ENCODE measurements around the gene XPO4.

DNA sequence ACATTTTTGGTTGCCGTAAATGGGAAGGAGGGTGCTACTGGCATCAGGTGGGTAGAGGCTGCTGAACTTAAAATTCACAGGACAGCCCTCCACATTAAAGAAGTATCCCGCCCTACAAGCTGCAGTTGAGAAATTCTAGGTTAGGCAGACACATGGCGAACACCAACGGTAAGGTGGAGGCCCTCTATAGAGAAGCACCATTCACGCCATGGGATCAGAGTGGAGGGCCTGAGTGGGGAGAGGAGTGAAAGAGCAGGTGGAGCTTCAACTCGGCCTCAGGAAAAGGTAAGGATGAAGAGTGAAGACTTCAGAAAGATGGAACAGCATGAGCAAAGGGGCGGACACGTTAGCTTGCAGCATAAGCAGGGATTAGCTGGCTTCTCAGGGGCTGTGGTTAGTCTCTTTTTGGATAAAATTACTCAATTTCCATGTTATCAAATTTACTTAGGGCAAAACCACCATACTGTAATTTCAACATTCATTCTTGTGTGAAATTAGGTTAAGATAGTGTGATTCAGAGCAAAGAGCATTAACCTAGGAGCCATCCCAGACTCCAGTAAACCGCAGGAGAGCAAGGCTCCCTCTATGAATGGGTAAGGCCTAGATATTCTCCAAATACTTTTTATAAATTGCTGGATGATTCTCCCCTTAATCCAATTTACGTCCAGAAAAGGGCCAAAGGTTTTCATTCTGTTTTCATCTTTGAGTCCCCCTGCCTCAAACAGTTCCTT lies 130.0 kb downstream of the XPO4 start:
- TF ChIP-seq, protein P1, sequence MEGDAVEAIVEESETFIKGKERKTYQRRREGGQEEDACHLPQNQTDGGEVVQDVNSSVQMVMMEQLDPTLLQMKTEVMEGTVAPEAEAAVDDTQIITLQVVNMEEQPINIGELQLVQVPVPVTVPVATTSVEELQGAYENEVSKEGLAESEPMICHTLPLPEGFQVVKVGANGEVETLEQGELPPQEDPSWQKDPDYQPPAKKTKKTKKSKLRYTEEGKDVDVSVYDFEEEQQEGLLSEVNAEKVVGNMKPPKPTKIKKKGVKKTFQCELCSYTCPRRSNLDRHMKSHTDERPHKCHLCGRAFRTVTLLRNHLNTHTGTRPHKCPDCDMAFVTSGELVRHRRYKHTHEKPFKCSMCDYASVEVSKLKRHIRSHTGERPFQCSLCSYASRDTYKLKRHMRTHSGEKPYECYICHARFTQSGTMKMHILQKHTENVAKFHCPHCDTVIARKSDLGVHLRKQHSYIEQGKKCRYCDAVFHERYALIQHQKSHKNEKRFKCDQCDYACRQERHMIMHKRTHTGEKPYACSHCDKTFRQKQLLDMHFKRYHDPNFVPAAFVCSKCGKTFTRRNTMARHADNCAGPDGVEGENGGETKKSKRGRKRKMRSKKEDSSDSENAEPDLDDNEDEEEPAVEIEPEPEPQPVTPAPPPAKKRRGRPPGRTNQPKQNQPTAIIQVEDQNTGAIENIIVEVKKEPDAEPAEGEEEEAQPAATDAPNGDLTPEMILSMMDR (IDR thresholded peaks at IDR 0.05; ENCODE audit: insufficient read depth, low read length, poor library complexity, severe bottlenecking) = no peak
- TF ChIP-seq EZH2phosphoT487 (conservative IDR thresholded peaks at IDR 0.05; ENCODE audit: low read length) = no peak

Data from SU-DHL-6 (cell line).